RWPE2 (cell line): ENCODE results near the gene RAB27B.
"Not testable (repeated sequence)": the region's sequence is repeated elsewhere in the genome, so short reads cannot be mapped to it uniquely, and the experiment has no call there.

Experiments used
- ATAC-seq: fragments of 200-7000 bp; cut with Tn5 transposase; 3 replicates; pipeline ENCODE4 v1.9.1; 2021; ENCODE audit warnings: low read depth
- DNase-seq: peaks from one replicate; pipeline ENCODE4 v3.0.0-alpha.2; 2020; ENCODE audit warnings: low spot score
- H3K27ac ChIP-seq: fragments of 450-650 bp; 2 replicates; pipeline ENCODE4 v1.5.1; 2017; ENCODE audit warnings: mild to moderate bottlenecking; ENCODE audit not compliant: poor library complexity, severe bottlenecking
- H3K27me3 ChIP-seq: fragments of 250-450 bp; sonication (Bioruptor Pico); 2 replicates; pipeline ENCODE4 v1.5.1; 2021; ENCODE audit warnings: mild to moderate bottlenecking, moderate library complexity; ENCODE audit not compliant: insufficient read depth, poor library complexity, severe bottlenecking
- H3K36me3 ChIP-seq: fragments of 250-450 bp; sonication (Bioruptor Pico); 2 replicates; pipeline ENCODE4 v1.5.1; 2020; ENCODE audit warnings: low read depth, mild to moderate bottlenecking, moderate library complexity
- H3K4me1 ChIP-seq: fragments of 250-450 bp; sonication (Bioruptor Pico); 2 replicates; pipeline ENCODE4 v1.5.1; 2021; ENCODE audit warnings: mild to moderate bottlenecking, moderate library complexity; ENCODE audit not compliant: insufficient read depth, poor library complexity, severe bottlenecking
- H3K4me3 ChIP-seq: fragments of 250-450 bp; sonication (Bioruptor Pico); 2 replicates; pipeline ENCODE4 v1.5.1; 2021; ENCODE audit warnings: mild to moderate bottlenecking, moderate library complexity; ENCODE audit not compliant: severe bottlenecking
- H3K9me3 ChIP-seq: fragments of 250-450 bp; sonication (Bioruptor Pico); 2 replicates; pipeline ENCODE4 v1.5.1; 2021; ENCODE audit warnings: mild to moderate bottlenecking, moderate library complexity; ENCODE audit not compliant: severe bottlenecking
- CTCF ChIP-seq: fragments of 450-650 bp; IDR thresholded peaks from one replicate; pipeline ENCODE4 v1.5.1; 2017; ENCODE audit warnings: mild to moderate bottlenecking, moderate library complexity; ENCODE audit not compliant: poor library complexity, severe bottlenecking

RAB27B gene

GRCh38 chr18:54845787-54846186 is 17.5 kb downstream of the RAB27B start:
- H3K4me3 ChIP-seq = no peak overlapping the region
- no peak overlapping the region for H3K27ac ChIP-seq
- H3K36me3 ChIP-seq = no peaks in the 10 kb centered on the region
- H3K9me3 ChIP-seq = no peaks in the 10 kb centered on the region
- DNase-seq (no peak), ATAC-seq (no peak)
- peaks cover 3% of the 10 kb centered on the region for H3K4me1 ChIP-seq
- no peaks in the 10 kb centered on the region for H3K27me3 ChIP-seq
- TF ChIP-seq CTCF = no peak

- DNase-seq (no peak), ATAC-seq (no peak)
- no peak overlapping the region for H3K4me3 ChIP-seq
These were observed 19.8 kb downstream of the RAB27B start for GRCh38 chr18:54848121-54848520.

GRCh38 chr18:54849683-54850082 is 21.4 kb downstream of the RAB27B start:
- Histone ChIP-seq H3K27me3 (no peaks in the 10 kb centered on the region), H3K4me1 (peaks cover 3% of the 10 kb centered on the region), H3K36me3 (no peaks in the 10 kb centered on the region), H3K9me3 (no peaks in the 10 kb centered on the region), H3K4me3 (no peak overlapping the region), H3K27ac (no peak overlapping the region)
- no peak for ATAC-seq
- no peak for TF ChIP-seq CTCF
- DNase-seq = no peak

More at GRCh38 chr18:54848121-54848520, 19.8 kb downstream of the RAB27B start:
- Histone ChIP-seq H3K9me3 (no peaks in the 10 kb centered on the region), H3K4me1 (peaks cover 3% of the 10 kb centered on the region), H3K27ac (no peak overlapping the region), H3K27me3 (no peaks in the 10 kb centered on the region), H3K36me3 (no peaks in the 10 kb centered on the region)
- TF ChIP-seq CTCF = no peak

DNA sequence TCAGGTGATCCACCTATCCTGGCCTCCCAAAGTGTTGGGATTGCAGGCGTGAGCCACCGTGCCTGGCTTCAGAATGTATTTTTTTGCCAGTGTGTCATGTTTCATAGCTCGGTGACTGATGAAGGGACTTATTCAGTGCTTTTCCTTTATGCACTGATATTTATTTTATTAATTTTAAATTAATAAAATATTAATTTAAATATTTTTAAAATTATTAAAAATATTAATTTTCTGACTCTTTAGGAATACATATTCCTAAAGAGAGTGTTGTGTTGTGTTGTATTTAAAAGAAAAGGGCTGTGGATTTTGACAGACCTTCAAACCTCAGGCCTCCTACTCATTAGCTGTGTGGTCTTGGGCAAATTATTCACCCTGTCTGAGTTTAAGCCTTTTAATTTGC is 22.3 kb downstream of the RAB27B start:
- no peaks in the 10 kb centered on the region for H3K9me3 ChIP-seq
- no peaks in the 10 kb centered on the region for H3K36me3 ChIP-seq
- no peak overlapping the region for H3K4me3 ChIP-seq
- no peak for TF ChIP-seq CTCF
- H3K27me3 ChIP-seq = no peaks in the 10 kb centered on the region
- DNase-seq (no peak), ATAC-seq (no peak)
- H3K27ac ChIP-seq = no peak overlapping the region
- peaks cover 2% of the 10 kb centered on the region for H3K4me1 ChIP-seq

- no peak overlapping the region for H3K4me3 ChIP-seq
- no peaks in the 10 kb centered on the region for H3K9me3 ChIP-seq
- no peaks in the 10 kb centered on the region for H3K36me3 ChIP-seq
- ATAC-seq (no peak), DNase-seq (no peak)
- no peak overlapping the region for H3K27ac ChIP-seq
- H3K27me3 ChIP-seq = no peaks in the 10 kb centered on the region
- TF ChIP-seq CTCF = no peak
- H3K4me1 ChIP-seq = no peaks in the 10 kb centered on the region
These were observed 24.8 kb downstream of the RAB27B start for GRCh38 chr18:54852780-54853675.

DNA sequence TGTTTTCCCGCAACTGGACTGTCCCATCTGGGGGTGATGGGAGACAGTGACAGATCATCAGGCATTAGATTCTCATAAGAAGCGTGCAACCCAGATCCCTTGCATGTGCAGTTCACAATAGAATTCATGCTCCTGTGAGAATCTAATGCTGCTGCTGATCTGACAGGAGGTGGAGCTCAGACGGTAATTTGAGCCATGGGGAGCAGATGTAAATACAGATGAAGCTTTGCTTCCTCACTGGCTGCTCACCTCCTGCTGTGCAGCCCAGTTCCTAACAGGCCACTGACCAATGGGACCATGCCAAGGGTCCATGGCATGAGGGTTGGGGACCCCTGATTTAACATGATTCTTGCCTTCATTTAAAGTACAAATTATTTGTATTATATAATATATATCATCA is 26.8 kb downstream of the RAB27B start:
- H3K36me3 ChIP-seq, H3K4me3 ChIP-seq, H3K27ac ChIP-seq, H3K4me1 ChIP-seq, H3K27me3 ChIP-seq, ATAC-seq, DNase-seq, H3K9me3 ChIP-seq: not testable (repeated sequence)
